Muscle of back (tissue), 13 donors: Measurements from ENCODE around the gene CERS3. TPM values are rescaled to one million over a fixed set of nuclear protein-coding genes. Genes with fewer than 3 reads are reported as not detected.
A peak's percentile ranks its signal among the peaks of the same experiment; 100 is the strongest.

Experiments
- DNase-seq, 3 donors: peaks; one replicate each; pipeline versions ENCODE4 v3.0.0 to v3.0.0-alpha.2; 2013
- long read RNA-seq, 9 donors: transcript quantifications; one replicate each; lab custom pipeline, GENCODE V29; 2026
- polyA plus RNA-seq, 10 donors: library from polyadenylated mRNA; unstranded; fragments of 120-200 nt; gene quantifications; one replicate each; pipeline ENCODE4 v1.2.1, GENCODE V29; 2013; ENCODE audit not compliant: insufficient read length in 10 of 10

Gene CERS3
- polyA plus RNA-seq = 1 to 10 TPM in 9 of 10 donors, under 1 TPM in 1; 0.50 to 5.6 (median 1.6) TPM
- long read RNA-seq, donor 1 = 0 reads
- long read RNA-seq, donor 2 = 0 reads
- long read RNA-seq, donor 3 = 0 reads
- long read RNA-seq, donor 4 = 0 reads
- long read RNA-seq, donor 5 = 0 reads
- long read RNA-seq, donor 6 = 0 reads
- long read RNA-seq, donor 7 = 0 reads
- long read RNA-seq, donor 8 = 0 reads
- long read RNA-seq, donor 9 = 0 reads

GRCh38 chr15:100528833-100529428 is at the start of gene CERS3:
Gene CERS3 (minus strand): TSS chr15:100528950. CDS start chr15:100501849, 27,101 bp downstream.
- no peak for DNase-seq

- DNase-seq = no peak
These were observed 44.8 kb upstream of the CERS3 start for GRCh38 chr15:100573526-100573925.

- peak; percentile 20 to 56 (median 33) for DNase-seq
These were observed 43.7 kb upstream of the CERS3 start for GRCh38 chr15:100572362-100572983.

GRCh38 chr15:100571592-100572167 is 42.9 kb upstream of the CERS3 start:
- DNase-seq = no peak

GRCh38 chr15:100570735-100571313 is 42.1 kb upstream of the CERS3 start:
- peak in 1 of 3 donors; percentile 18 for DNase-seq

- DNase-seq = no peak
These were observed 41.5 kb upstream of the CERS3 start for GRCh38 chr15:100570275-100570674.

- DNase-seq = no peak
These were observed 40.6 kb upstream of the CERS3 start for GRCh38 chr15:100569391-100569790.

GRCh38 chr15:100566850-100567628 is 38.3 kb upstream of the CERS3 start:
- DNase-seq = no peak

GRCh38 chr15:100565591-100565990 is 36.8 kb upstream of the CERS3 start:
- DNase-seq = no peak

- DNase-seq = no peak
These were observed 31.6 kb upstream of the CERS3 start for GRCh38 chr15:100560323-100560722.

- peak in 1 of 3 donors; percentile 34 for DNase-seq
These were observed 30.6 kb upstream of the CERS3 start for GRCh38 chr15:100559330-100559729.

- DNase-seq = no peak
These were observed 30.1 kb upstream of the CERS3 start for GRCh38 chr15:100558771-100559254.

- DNase-seq = no peak
These were observed 24.7 kb upstream of the CERS3 start for GRCh38 chr15:100553468-100553867.

- DNase-seq = peak in 1 of 3 donors; percentile 7
These were observed 19.2 kb upstream of the CERS3 start for GRCh38 chr15:100547961-100548360.

GRCh38 chr15:100544946-100545345 is 16.2 kb upstream of the CERS3 start:
- DNase-seq = no peak

GRCh38 chr15:100544338-100544841 is 15.6 kb upstream of the CERS3 start:
- DNase-seq = no peak

- no peak for DNase-seq
These were observed 13.5 kb upstream of the CERS3 start for GRCh38 chr15:100542290-100542689.

- peak in 1 of 3 donors; percentile 24 for DNase-seq
These were observed 8.6 kb upstream of the CERS3 start for GRCh38 chr15:100537331-100537730.

- no peak for DNase-seq
These were observed 8.0 kb upstream of the CERS3 start for GRCh38 chr15:100536733-100537132.

- DNase-seq = no peak
These were observed 5.1 kb upstream of the CERS3 start for GRCh38 chr15:100533886-100534285.

- DNase-seq = peak in 1 of 3 donors; percentile 28
These were observed 3.1 kb upstream of the CERS3 start for GRCh38 chr15:100531823-100532327.
